GM13976 (cell line): ENCODE results near the gene FEN1.

ENCODE experiments used
- DNase-seq: peaks from one replicate; pipeline ENCODE4 v3.0.0; 2012; ENCODE audit warnings: low spot score
- CTCF ChIP-seq: IDR thresholded peaks from 2 replicates; pipeline ENCODE4 v1.5.1; 2012; ENCODE audit warnings: borderline replicate concordance, mild to moderate bottlenecking; ENCODE audit not compliant: insufficient read depth; ENCODE audit errors: extremely low read depth, missing control alignments, control extremely low read depth
- in situ Hi-C: fragments of 300-500 bp; cut with MboI; formaldehyde crosslinking; loops from one replicate; pipeline ENCODE4 v1.12.0; 2022; ENCODE audit warnings: low sequenced_read_pairs, mixed read lengths, inconsistent platforms; ENCODE audit not compliant: unreplicated experiment

Gene FEN1

GRCh38 chr11:61811831-61812230, 19.1 kb downstream of the FEN1 start:
- DNase-seq, result no peak
- no peak for TF ChIP-seq CTCF
- in situ Hi-C loops, result no loop called here

GRCh38 chr11:61812736-61813411, 20.2 kb downstream of the FEN1 start:
- DNase-seq, result no peak
- TF ChIP-seq CTCF, result no peak
- in situ Hi-C loops, result no loop called here

GRCh38 chr11:61814247-61814957, 21.7 kb downstream of the FEN1 start:
- DNase-seq, result no peak
- no peak for TF ChIP-seq CTCF
- in situ Hi-C loops, result no loop called here

GRCh38 chr11:61814958-61815789, 22.5 kb downstream of the FEN1 start:
- in situ Hi-C loops, result no loop called here
- TF ChIP-seq CTCF, result no peak
- DNase-seq, result peak; percentile 96

GRCh38 chr11:61815790-61816735, 23.4 kb downstream of the FEN1 start:
- in situ Hi-C loops, result no loop called here
- DNase-seq, result peak; percentile 72
- TF ChIP-seq CTCF, result no peak
